Measurements from ENCODE around the gene SZRD1. TPM values are rescaled to one million over a fixed set of nuclear protein-coding genes. Genes with fewer than 3 reads are reported as not detected.
A peak's percentile ranks its signal among the peaks of the same experiment; 100 is the strongest.
"Not testable (repeated sequence)": the region's sequence is repeated elsewhere in the genome, so short reads cannot be mapped to it uniquely, and the experiment has no call there.

SZRD1 gene
- total RNA-seq, 1 experiment from 2014 or later: 114 TPM

DNA sequence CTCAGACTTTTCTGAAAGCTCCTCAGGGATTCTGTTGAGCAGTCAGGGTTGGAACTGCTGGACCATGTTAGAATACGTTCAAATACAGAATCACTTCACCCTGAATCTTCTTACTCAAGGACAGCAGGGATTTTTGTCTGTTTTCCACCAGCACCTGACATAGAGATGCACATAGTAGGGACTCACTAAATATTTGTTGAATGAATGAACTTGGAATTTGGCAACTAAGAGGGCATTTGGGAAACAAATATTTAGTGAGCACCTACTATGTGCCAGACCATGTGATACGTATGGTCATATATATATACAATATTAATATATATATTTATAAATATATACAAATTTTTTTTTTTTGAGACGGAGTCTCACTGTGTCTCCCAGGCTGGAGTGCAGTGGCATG is 10.2 kb upstream of the SZRD1 start:
- Histone ChIP-seq H3K4me1 (replicated peaks; ENCODE audit: insufficient read depth) (peaks cover 5% of the 10 kb centered on the region; the same call in 1 of the 2 replicates), H3K27ac (no peak overlapping the region), H3K4me3 (no peak overlapping the region), H3K9me2 (ENCODE audit: insufficient read depth) (no peaks in the 10 kb centered on the region), H3F3A (ENCODE audit: insufficient read depth, low read depth) (no peaks in the 10 kb centered on the region), H3K9me3 (ENCODE audit: insufficient read depth, low read depth) (no peaks in the 10 kb centered on the region), H3K4me2 (no peak overlapping the region), H3K79me2 (ENCODE audit: low read depth) (peaks cover 3% of the 10 kb centered on the region), H2AFZ (no peak overlapping the region), H3K27me3 (ENCODE audit: insufficient read depth, low read depth) (no peaks in the 10 kb centered on the region), H4K20me1 (ENCODE audit: insufficient read depth) (no peaks in the 10 kb centered on the region), H3K36me3 (ENCODE audit: low read depth) (no peaks in the 10 kb centered on the region)
- intact Hi-C loops (cut with micrococcal nuclease; ENCODE audit: unreplicated experiment): no loop called here
- TF ChIP-seq EZH2 (IDR thresholded peaks at IDR 0.05; ENCODE audit: low read depth): no peak
- TF ChIP-seq, protein P1, sequence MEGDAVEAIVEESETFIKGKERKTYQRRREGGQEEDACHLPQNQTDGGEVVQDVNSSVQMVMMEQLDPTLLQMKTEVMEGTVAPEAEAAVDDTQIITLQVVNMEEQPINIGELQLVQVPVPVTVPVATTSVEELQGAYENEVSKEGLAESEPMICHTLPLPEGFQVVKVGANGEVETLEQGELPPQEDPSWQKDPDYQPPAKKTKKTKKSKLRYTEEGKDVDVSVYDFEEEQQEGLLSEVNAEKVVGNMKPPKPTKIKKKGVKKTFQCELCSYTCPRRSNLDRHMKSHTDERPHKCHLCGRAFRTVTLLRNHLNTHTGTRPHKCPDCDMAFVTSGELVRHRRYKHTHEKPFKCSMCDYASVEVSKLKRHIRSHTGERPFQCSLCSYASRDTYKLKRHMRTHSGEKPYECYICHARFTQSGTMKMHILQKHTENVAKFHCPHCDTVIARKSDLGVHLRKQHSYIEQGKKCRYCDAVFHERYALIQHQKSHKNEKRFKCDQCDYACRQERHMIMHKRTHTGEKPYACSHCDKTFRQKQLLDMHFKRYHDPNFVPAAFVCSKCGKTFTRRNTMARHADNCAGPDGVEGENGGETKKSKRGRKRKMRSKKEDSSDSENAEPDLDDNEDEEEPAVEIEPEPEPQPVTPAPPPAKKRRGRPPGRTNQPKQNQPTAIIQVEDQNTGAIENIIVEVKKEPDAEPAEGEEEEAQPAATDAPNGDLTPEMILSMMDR (conservative IDR thresholded peaks at IDR 0.05): no peak
- no peak for DNase-seq
- CTCF ChIA-PET: no interaction called here
- POLR2A ChIA-PET (ENCODE audit: unreplicated experiment): no interaction called here
- BruUV-seq (replicated peaks): no TSS peak

- Histone ChIP-seq H4K20me1 (ENCODE audit: insufficient read depth) (peaks cover 20% of the 10 kb centered on the region), H3K79me2 (ENCODE audit: low read depth) (peaks cover 27% of the 10 kb centered on the region)
- H3K27me3 ChIP-seq (ENCODE audit: insufficient read depth, low read depth); H3K9me2 ChIP-seq (ENCODE audit: insufficient read depth); DNase-seq; BruUV-seq (replicated peaks); H3K4me3 ChIP-seq; H3K36me3 ChIP-seq (ENCODE audit: low read depth); H2AFZ ChIP-seq; POLR2A ChIA-PET (ENCODE audit: unreplicated experiment); H3F3A ChIP-seq (ENCODE audit: insufficient read depth, low read depth); H3K4me2 ChIP-seq; H3K27ac ChIP-seq; H3K4me1 ChIP-seq (replicated peaks; ENCODE audit: insufficient read depth); H3K9me3 ChIP-seq (ENCODE audit: insufficient read depth, low read depth): not testable (repeated sequence)
- CTCF ChIA-PET: interaction anchor here (0.6 to 0.7 kb wide), 2 partner anchors 9 to 56 kb away, joined by 5 to 6 read pairs; no protein-coding TSS in a partner anchor
- intact Hi-C loops (cut with micrococcal nuclease; ENCODE audit: unreplicated experiment): loop anchor here (5.0 kb wide), 2 partner anchors 77 to 353 kb away; partner anchors contain the start of gene NECAP2
Measured at GRCh38 chr1:16365146-16365498, 1.9 kb upstream of the SZRD1 start.

- Histone ChIP-seq H3K36me3 (ENCODE audit: low read depth) (no peaks in the 10 kb centered on the region), H3K27me3 (ENCODE audit: insufficient read depth, low read depth) (no peaks in the 10 kb centered on the region), H3K4me2 (peak overlapping the region; percentile 85), H4K20me1 (ENCODE audit: insufficient read depth) (peaks cover 35% of the 10 kb centered on the region), H3K4me1 (replicated peaks; ENCODE audit: insufficient read depth) (0 out of 2 replicates have a peak, but pooled peaks cover 7% of the 10 kb centered on the region), H2AFZ (peak overlapping the region; percentile 73), H3K4me3 (peak overlapping the region; percentile 59), H3K9me3 (ENCODE audit: insufficient read depth, low read depth) (no peaks in the 10 kb centered on the region), H3K27ac (peak overlapping the region; percentile 74), H3K9me2 (ENCODE audit: insufficient read depth) (no peaks in the 10 kb centered on the region), H3K79me2 (ENCODE audit: low read depth) (peaks cover 49% of the 10 kb centered on the region), H3F3A (ENCODE audit: insufficient read depth, low read depth) (no peaks in the 10 kb centered on the region; the same call in 1 of the 2 replicates)
- ChIA-PET POLR2A (ENCODE audit: unreplicated experiment) (interaction anchor here (0.6 kb wide), 3 partner anchors 16 to 273 kb away, joined by 3 to 4 read pairs (median 4); partner anchors contain the start of gene ARHGEF19), CTCF (interaction anchor here (0.6 to 1.3 kb wide), 5 partner anchors 15 to 733 kb away, joined by 3 to 4 read pairs (median 3); partner anchors contain the start of genes FBXO42 and NECAP2)
- TF ChIP-seq, protein P1 (conservative IDR thresholded peaks at IDR 0.05): no peak
- TF ChIP-seq EZH2 (IDR thresholded peaks at IDR 0.05; ENCODE audit: low read depth): no peak
- TSS peak; percentile 83 for BruUV-seq (replicated peaks)
- DNase-seq: peak; percentile 50 to 80
- intact Hi-C loops (cut with micrococcal nuclease; ENCODE audit: unreplicated experiment): loop anchor here (5.0 kb wide), 2 partner anchors 75 to 355 kb away; partner anchors contain the start of gene NECAP2
Measured at GRCh38 chr1:16367258-16367967, 371 bp downstream of the SZRD1 start.
